ENCODE measurements around the gene ADAD1.

- TF ChIP-seq, protein P1, sequence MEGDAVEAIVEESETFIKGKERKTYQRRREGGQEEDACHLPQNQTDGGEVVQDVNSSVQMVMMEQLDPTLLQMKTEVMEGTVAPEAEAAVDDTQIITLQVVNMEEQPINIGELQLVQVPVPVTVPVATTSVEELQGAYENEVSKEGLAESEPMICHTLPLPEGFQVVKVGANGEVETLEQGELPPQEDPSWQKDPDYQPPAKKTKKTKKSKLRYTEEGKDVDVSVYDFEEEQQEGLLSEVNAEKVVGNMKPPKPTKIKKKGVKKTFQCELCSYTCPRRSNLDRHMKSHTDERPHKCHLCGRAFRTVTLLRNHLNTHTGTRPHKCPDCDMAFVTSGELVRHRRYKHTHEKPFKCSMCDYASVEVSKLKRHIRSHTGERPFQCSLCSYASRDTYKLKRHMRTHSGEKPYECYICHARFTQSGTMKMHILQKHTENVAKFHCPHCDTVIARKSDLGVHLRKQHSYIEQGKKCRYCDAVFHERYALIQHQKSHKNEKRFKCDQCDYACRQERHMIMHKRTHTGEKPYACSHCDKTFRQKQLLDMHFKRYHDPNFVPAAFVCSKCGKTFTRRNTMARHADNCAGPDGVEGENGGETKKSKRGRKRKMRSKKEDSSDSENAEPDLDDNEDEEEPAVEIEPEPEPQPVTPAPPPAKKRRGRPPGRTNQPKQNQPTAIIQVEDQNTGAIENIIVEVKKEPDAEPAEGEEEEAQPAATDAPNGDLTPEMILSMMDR (IDR thresholded peaks at IDR 0.05), result no peak
- no peak for TF ChIP-seq POLR2A (IDR thresholded peaks at IDR 0.05)
Measured at GRCh38 chr4:122384245-122384644, 5.4 kb downstream of the ADAD1 start.
